Parathyroid adenoma (tissue), 2 donors: ENCODE results near the gene ALK.

Experiments used
- H2AFZ ChIP-seq: fragments of 300-600 bp; sonication (generic); one replicate; pipeline ENCODE4 v1.7.0; 2017; ENCODE audit warnings: antibody characterized with exemption, mild to moderate bottlenecking
- H3K27ac ChIP-seq: fragments of 300-600 bp; sonication (generic); one replicate; pipeline ENCODE4 v1.7.0; 2017
- H3K27me3 ChIP-seq: fragments of 300-600 bp; sonication (generic); one replicate; pipeline ENCODE4 v1.7.0; 2017; ENCODE audit warnings: low read length; ENCODE audit not compliant: control insufficient read depth, insufficient read depth
- H3K36me3 ChIP-seq: fragments of 300-600 bp; sonication (generic); one replicate; pipeline ENCODE4 v1.7.0; 2017; ENCODE audit warnings: low read length; ENCODE audit not compliant: control insufficient read depth, insufficient read depth
- H3K4me1 ChIP-seq: fragments of 300-600 bp; sonication (generic); one replicate; pipeline ENCODE4 v1.7.0; 2017; ENCODE audit warnings: control low read depth
- H3K4me2 ChIP-seq: fragments of 300-600 bp; sonication (generic); one replicate; pipeline ENCODE4 v1.7.0; 2017; ENCODE audit warnings: low read length
- H3K4me3 ChIP-seq: fragments of 300-600 bp; sonication (generic); one replicate; pipeline ENCODE4 v1.7.0; 2017; ENCODE audit warnings: low read depth, low read length
- H3K79me2 ChIP-seq: fragments of 300-600 bp; sonication (generic); one replicate; pipeline ENCODE4 v1.7.0; 2017; ENCODE audit warnings: control low read depth
- H3K9ac ChIP-seq: fragments of 300-600 bp; sonication (generic); one replicate; pipeline ENCODE4 v1.7.0; 2017; ENCODE audit warnings: mild to moderate bottlenecking
- H3K9me3 ChIP-seq: fragments of 300-600 bp; sonication (generic); one replicate; pipeline ENCODE4 v1.7.0; 2017; ENCODE audit warnings: low read length; ENCODE audit not compliant: control insufficient read depth
- CTCF ChIP-seq: fragments of 300-600 bp; sonication (generic); IDR thresholded peaks from one replicate; pipeline ENCODE4 v1.7.0; 2017; ENCODE audit warnings: antibody characterized with exemption, mild to moderate bottlenecking
- donor health status: primary hyperparathyroidism.

ALK gene

GRCh38 chr2:29561628-29562027 is 359.8 kb downstream of the ALK start:
- H3K4me3 ChIP-seq = no peak overlapping the region
- H3K27ac ChIP-seq = no peak overlapping the region
- H3K79me2 ChIP-seq = no peaks in the 10 kb centered on the region
- no peak overlapping the region for H2AFZ ChIP-seq
- H3K9me3 ChIP-seq = no peaks in the 10 kb centered on the region
- no peaks in the 10 kb centered on the region for H3K27me3 ChIP-seq
- H3K4me1 ChIP-seq = no peaks in the 10 kb centered on the region
- H3K9ac ChIP-seq = no peak overlapping the region
- H3K4me2 ChIP-seq = no peak overlapping the region
- TF ChIP-seq CTCF = no peak
- H3K36me3 ChIP-seq = no peaks in the 10 kb centered on the region

- no peaks in the 10 kb centered on the region for H3K9me3 ChIP-seq
- no peaks in the 10 kb centered on the region for H3K27me3 ChIP-seq
- H3K4me3 ChIP-seq = no peak overlapping the region
- no peaks in the 10 kb centered on the region for H3K79me2 ChIP-seq
- no peak overlapping the region for H3K4me2 ChIP-seq
- no peak overlapping the region for H2AFZ ChIP-seq
- no peak overlapping the region for H3K9ac ChIP-seq
- TF ChIP-seq CTCF = no peak
- H3K27ac ChIP-seq = no peak overlapping the region
- no peaks in the 10 kb centered on the region for H3K36me3 ChIP-seq
- H3K4me1 ChIP-seq = no peaks in the 10 kb centered on the region
These were observed 360.2 kb downstream of the ALK start for GRCh38 chr2:29561181-29561580.

- H3K4me1 ChIP-seq = no peaks in the 10 kb centered on the region
- no peak overlapping the region for H3K4me3 ChIP-seq
- H3K27me3 ChIP-seq = no peaks in the 10 kb centered on the region
- H3K9me3 ChIP-seq = no peaks in the 10 kb centered on the region
- no peak overlapping the region for H3K27ac ChIP-seq
- no peaks in the 10 kb centered on the region for H3K36me3 ChIP-seq
- H2AFZ ChIP-seq = no peak overlapping the region
- no peaks in the 10 kb centered on the region for H3K79me2 ChIP-seq
- H3K9ac ChIP-seq = no peak overlapping the region
- no peak overlapping the region for H3K4me2 ChIP-seq
- TF ChIP-seq CTCF = no peak
These were observed 360.8 kb downstream of the ALK start for GRCh38 chr2:29560566-29560965.

GRCh38 chr2:29560030-29560429 is 361.4 kb downstream of the ALK start:
- Histone ChIP-seq H3K4me3 (no peak overlapping the region), H2AFZ (no peak overlapping the region), H3K27ac (no peak overlapping the region), H3K9me3 (no peaks in the 10 kb centered on the region), H3K27me3 (no peaks in the 10 kb centered on the region), H3K36me3 (no peaks in the 10 kb centered on the region), H3K4me1 (no peaks in the 10 kb centered on the region), H3K9ac (no peak overlapping the region), H3K4me2 (no peak overlapping the region), H3K79me2 (no peaks in the 10 kb centered on the region)
- no peak for TF ChIP-seq CTCF

GRCh38 chr2:29559578-29559977 is 361.8 kb downstream of the ALK start:
- Histone ChIP-seq H3K4me1 (no peaks in the 10 kb centered on the region), H3K4me2 (no peak overlapping the region), H3K9ac (no peak overlapping the region), H3K9me3 (no peaks in the 10 kb centered on the region), H3K36me3 (no peaks in the 10 kb centered on the region), H3K79me2 (no peaks in the 10 kb centered on the region), H3K4me3 (no peak overlapping the region), H2AFZ (no peak overlapping the region), H3K27me3 (no peaks in the 10 kb centered on the region), H3K27ac (no peak overlapping the region)
- TF ChIP-seq CTCF = no peak
